DOHH2 (cell line): ENCODE data around the gene TMEM95.
A peak's percentile ranks its signal among the peaks of the same experiment; 100 is the strongest.

Source experiments
- H3F3A ChIP-seq: fragments of 200-600 bp; sonication (generic), shearing (Covaris generic); 2 replicates; pipeline ENCODE4 v1.6.0; 2016; ENCODE audit warnings: antibody characterized with exemption, mild to moderate bottlenecking; ENCODE audit not compliant: control insufficient read depth, insufficient read depth
- H3K27ac ChIP-seq: fragments of 200-600 bp; sonication (generic); 2 replicates; pipeline ENCODE4 v1.5.1; 2014; ENCODE audit warnings: low read depth, mild to moderate bottlenecking, low read length, moderate library complexity
- H3K27me3 ChIP-seq: fragments of 200-600 bp; sonication (generic); 2 replicates; pipeline ENCODE4 v1.6.1; 2014; ENCODE audit warnings: mild to moderate bottlenecking, low read length, mixed read lengths; ENCODE audit not compliant: control insufficient read depth
- H3K36me3 ChIP-seq: fragments of 200-600 bp; sonication (generic); 2 replicates; pipeline ENCODE4 v1.6.1; 2014; ENCODE audit warnings: mild to moderate bottlenecking, low read length, moderate library complexity, mixed read lengths; ENCODE audit not compliant: control insufficient read depth
- H3K4me1 ChIP-seq: fragments of 200-600 bp; sonication (generic); 2 replicates; pipeline ENCODE4 v1.6.1; 2014; ENCODE audit warnings: mild to moderate bottlenecking, low read length, mixed read lengths; ENCODE audit not compliant: control insufficient read depth
- H3K4me2 ChIP-seq: fragments of 200-600 bp; sonication (generic); 2 replicates; pipeline ENCODE4 v1.6.0; 2014; ENCODE audit warnings: mild to moderate bottlenecking, low read length, moderate library complexity
- H3K4me3 ChIP-seq: fragments of 200-600 bp; sonication (generic); 2 replicates; pipeline ENCODE4 v1.5.1; 2014; ENCODE audit warnings: mild to moderate bottlenecking, low read length, mixed read lengths
- H3K79me2 ChIP-seq: fragments of 200-600 bp; sonication (generic); 2 replicates; pipeline ENCODE4 v1.6.1; 2014; ENCODE audit warnings: mild to moderate bottlenecking, low read length, mixed read lengths; ENCODE audit not compliant: control insufficient read depth
- H3K9me2 ChIP-seq: fragments of 200-600 bp; sonication (generic); replicated peaks from 2 replicates; pipeline ENCODE4 v1.6.1; 2014; ENCODE audit warnings: mild to moderate bottlenecking, low read length, mixed read lengths; ENCODE audit not compliant: control insufficient read depth
- H3K9me3 ChIP-seq: fragments of 200-600 bp; sonication (generic); 2 replicates; pipeline ENCODE4 v1.6.1; 2014; ENCODE audit warnings: antibody characterized with exemption, low read length, mixed read lengths; ENCODE audit not compliant: control insufficient read depth, insufficient read depth
- H4K20me1 ChIP-seq: fragments of 200-600 bp; sonication (generic); 2 replicates; pipeline ENCODE4 v1.6.0; 2014; ENCODE audit warnings: low read depth, mild to moderate bottlenecking, antibody characterized with exemption, low read length, moderate library complexity; ENCODE audit not compliant: control insufficient read depth, insufficient read depth
- EZH2phosphoT487 ChIP-seq: fragments of 200-600 bp; sonication (generic); IDR thresholded peaks from 2 replicates; pipeline ENCODE4 v1.6.1; 2017; ENCODE audit warnings: borderline replicate concordance, mild to moderate bottlenecking, antibody characterized with exemption, low read length, moderate library complexity, mixed read lengths
- TF ChIP-seq, protein P1 (sequence below): fragments of 200-600 bp; sonication (generic); IDR thresholded peaks from one replicate; pipeline ENCODE4 v1.5.1; 2014; ENCODE audit warnings: antibody characterized with exemption, mild to moderate bottlenecking, low read depth, low read length; ENCODE audit not compliant: poor library complexity, severe bottlenecking

The TMEM95 gene

DNA sequence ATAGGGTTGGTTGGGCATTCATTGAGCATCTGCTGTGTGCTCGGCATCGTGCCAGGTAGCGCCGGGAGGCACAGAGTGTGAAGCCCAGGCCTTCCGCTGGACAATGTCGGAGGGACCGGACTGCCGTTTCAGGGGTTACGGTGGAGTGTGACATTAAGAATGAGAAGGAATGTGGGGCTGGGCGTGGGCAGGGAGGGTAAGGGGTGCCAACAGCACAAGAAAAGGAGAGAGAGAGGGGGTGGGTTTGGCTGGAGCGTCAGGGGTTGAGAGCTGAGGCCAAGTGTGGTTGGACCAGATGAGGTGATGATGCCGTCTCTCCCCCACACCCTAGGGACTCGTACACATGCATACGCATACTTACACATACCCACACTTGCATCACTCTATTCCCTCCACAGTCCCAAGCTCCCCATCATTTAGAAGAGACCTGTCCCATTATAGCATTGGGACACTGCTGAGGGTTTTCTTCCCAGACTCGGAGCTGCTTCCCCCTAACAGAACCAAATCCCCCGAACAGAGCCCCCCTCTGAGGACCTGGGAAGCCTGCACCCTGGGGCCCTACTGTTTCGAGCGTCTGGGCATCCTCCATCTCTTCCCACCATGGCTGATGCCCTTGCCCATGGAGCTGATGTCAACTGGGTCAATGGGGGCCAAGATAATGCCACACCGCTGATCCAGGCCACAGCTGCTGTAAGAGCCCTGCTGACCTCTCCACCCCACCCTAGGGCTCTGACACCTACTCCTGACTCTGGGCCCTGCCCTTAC lies 6.3 kb upstream of the TMEM95 start:
- Histone ChIP-seq H3F3A (peaks cover 4% of the 10 kb centered on the region; the same call in 1 of the 2 replicates), H3K4me2 (no peak overlapping the region)

DNA sequence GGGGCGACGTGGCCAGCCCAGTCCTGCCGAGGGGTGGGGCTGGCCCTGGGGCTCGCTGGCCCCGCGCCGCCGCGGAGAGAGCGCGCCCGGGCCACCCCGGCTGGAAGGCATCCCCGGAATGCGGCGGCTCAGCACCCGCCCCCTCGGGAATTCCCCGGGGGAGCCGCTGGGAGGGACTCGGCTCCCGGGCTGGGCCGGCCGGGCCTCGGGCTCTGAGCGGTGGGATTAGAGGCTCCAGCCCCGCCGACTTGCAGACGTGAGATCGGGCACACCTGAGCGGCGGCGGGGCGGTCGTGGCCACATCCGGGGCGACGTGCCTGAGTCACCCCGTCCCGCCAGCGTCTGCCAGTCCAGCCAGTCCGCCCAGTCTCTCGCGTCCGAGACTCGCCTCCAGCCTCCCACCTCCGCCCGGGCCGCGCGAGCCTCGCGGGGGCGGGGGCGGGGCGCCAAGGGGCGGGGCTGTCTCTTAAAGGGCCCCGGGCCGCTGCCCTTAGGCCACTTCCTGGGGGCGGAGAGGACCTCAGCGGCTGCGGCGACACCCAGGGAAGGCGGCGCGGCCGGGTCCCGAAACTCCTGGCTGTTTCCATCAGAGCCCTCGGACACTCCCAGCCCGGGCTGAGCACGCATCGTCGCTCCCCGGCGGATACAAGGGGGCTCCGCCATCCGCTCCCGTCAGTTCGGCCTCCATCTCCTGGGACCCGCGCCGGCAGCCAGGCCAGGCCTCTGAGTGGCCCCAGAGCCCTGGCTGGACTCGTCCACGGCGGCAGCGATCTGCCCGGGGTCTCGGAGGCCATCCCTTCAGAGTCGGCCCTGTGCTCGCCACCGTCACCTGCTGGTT lies 3.1 kb upstream of the TMEM95 start, which contains the start of gene KCTD11:
TSS of gene KCTD11 (plus strand) at position 498 of the 838 bp plus-strand sequence.
- H3K79me2 ChIP-seq, result no peaks in the 10 kb centered on the region
- peak within 1 kb of the TSS; percentile 6 for H3K27ac ChIP-seq
- peaks cover 25% of the 10 kb centered on the region for H3K36me3 ChIP-seq
- peaks cover 3% of the 10 kb centered on the region; the same call in 1 of the 2 replicates for H3F3A ChIP-seq
- no peaks in the 10 kb centered on the region for H3K9me3 ChIP-seq
- peak within 1 kb of the TSS; percentile 76 for H3K4me3 ChIP-seq
- H3K4me2 ChIP-seq, result peak within 1 kb of the TSS; percentile 80
- peaks cover 23% of the 10 kb centered on the region for H3K4me1 ChIP-seq
- H3K27me3 ChIP-seq, result no peaks in the 10 kb centered on the region
- no peaks in the 10 kb centered on the region for H3K9me2 ChIP-seq
- TF ChIP-seq, protein P1, sequence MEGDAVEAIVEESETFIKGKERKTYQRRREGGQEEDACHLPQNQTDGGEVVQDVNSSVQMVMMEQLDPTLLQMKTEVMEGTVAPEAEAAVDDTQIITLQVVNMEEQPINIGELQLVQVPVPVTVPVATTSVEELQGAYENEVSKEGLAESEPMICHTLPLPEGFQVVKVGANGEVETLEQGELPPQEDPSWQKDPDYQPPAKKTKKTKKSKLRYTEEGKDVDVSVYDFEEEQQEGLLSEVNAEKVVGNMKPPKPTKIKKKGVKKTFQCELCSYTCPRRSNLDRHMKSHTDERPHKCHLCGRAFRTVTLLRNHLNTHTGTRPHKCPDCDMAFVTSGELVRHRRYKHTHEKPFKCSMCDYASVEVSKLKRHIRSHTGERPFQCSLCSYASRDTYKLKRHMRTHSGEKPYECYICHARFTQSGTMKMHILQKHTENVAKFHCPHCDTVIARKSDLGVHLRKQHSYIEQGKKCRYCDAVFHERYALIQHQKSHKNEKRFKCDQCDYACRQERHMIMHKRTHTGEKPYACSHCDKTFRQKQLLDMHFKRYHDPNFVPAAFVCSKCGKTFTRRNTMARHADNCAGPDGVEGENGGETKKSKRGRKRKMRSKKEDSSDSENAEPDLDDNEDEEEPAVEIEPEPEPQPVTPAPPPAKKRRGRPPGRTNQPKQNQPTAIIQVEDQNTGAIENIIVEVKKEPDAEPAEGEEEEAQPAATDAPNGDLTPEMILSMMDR, result no peak
- TF ChIP-seq EZH2phosphoT487, result no peak
- H4K20me1 ChIP-seq, result no peaks in the 10 kb centered on the region

More for the DNA sequence above, 6.3 kb upstream of the TMEM95 start:
- no peaks in the 10 kb centered on the region for H3K9me2 ChIP-seq
- no peaks in the 10 kb centered on the region for H3K9me3 ChIP-seq
- H3K4me3 ChIP-seq, result no peak overlapping the region
- no peaks in the 10 kb centered on the region for H3K27me3 ChIP-seq
- no peaks in the 10 kb centered on the region; the same call in 1 of the 2 replicates for H4K20me1 ChIP-seq
- H3K79me2 ChIP-seq, result no peaks in the 10 kb centered on the region
- H3K36me3 ChIP-seq, result peaks cover 40% of the 10 kb centered on the region
- H3K27ac ChIP-seq, result no peak overlapping the region
- TF ChIP-seq, protein P1, result no peak
- H3K4me1 ChIP-seq, result peaks cover 17% of the 10 kb centered on the region

DNA sequence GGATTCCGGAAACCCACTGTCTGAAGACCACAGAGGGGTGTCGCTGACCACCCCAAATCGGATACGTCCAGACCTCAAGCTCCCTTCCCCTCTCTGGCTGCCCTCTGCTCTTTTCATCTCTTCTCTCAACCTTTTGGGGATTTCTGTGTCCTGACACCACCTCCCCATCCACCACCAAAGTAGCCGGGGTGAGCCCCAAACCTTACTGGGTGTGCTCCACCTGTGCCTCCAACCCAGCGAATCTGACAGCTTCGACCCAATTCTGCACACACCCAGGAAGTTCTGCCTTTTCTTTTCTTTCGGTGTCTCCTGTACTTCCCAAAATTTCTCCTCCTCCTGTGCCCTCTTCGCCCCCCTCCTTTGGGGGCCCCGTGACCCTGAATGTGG lies 2.5 kb upstream of the TMEM95 start:
- Histone ChIP-seq H3K4me1 (peaks cover 23% of the 10 kb centered on the region), H3F3A (peaks cover 3% of the 10 kb centered on the region; the same call in 1 of the 2 replicates), H3K9me2 (no peaks in the 10 kb centered on the region), H3K36me3 (peaks cover 19% of the 10 kb centered on the region), H3K4me2 (peak overlapping the region; percentile 80), H3K9me3 (no peaks in the 10 kb centered on the region), H3K27me3 (no peaks in the 10 kb centered on the region), H3K4me3 (peak overlapping the region; percentile 76), H3K79me2 (no peaks in the 10 kb centered on the region), H4K20me1 (no peaks in the 10 kb centered on the region), H3K27ac (no peak overlapping the region)
- TF ChIP-seq, protein P1, result peak; percentile 51
- TF ChIP-seq EZH2phosphoT487, result no peak
